H1 (cell line): Measurements from ENCODE around the gene SNCAIP. TPM values are rescaled to one million over a fixed set of nuclear protein-coding genes. Genes with fewer than 3 reads are reported as not detected.

Source experiments
- CTCF ChIA-PET: fragments of 300-600 bp; sonication (Branson Sonifier 250); formaldehyde crosslinking; loops from one replicate; lab custom pipeline; 2021; ENCODE audit not compliant: partially characterized antibody; lab: Charles Lee
- POLR2A ChIA-PET: fragments of 300-600 bp; sonication (Branson Sonifier 250); formaldehyde crosslinking; loops from one replicate; lab custom pipeline; 2021; ENCODE audit warnings: inconsistent platforms; ENCODE audit not compliant: partially characterized antibody; lab: Charles Lee
- DNase-seq, 2 experiments: peaks; one replicate each; pipeline versions ENCODE4 v3.0.0 to v3.0.0-alpha.2; 2010 to 2022; ENCODE audit warnings: low spot score in 2 of 2, low read depth in 1 of 2, mixed read lengths in 1 of 2
- FAIRE-seq: peaks from 2 replicates; lab custom pipeline; 2011; peaks lifted over from hg19 to GRCh38; lab: Jason Lieb, UNC
- H2AFZ ChIP-seq: 2 replicates; pipeline ENCODE4 v1.8.1; 2012; ENCODE audit warnings: low read length, inconsistent platforms
- H2AK5ac ChIP-seq: 2 replicates; pipeline ENCODE4 v1.6.1; 2013; ENCODE audit warnings: low read depth, low read length
- H2BK120ac ChIP-seq: replicated peaks from 2 replicates; pipeline ENCODE3; 2013; ENCODE audit warnings: low read depth, low read length, inconsistent platforms
- H2BK12ac ChIP-seq: 2 replicates; pipeline ENCODE4 v1.6.1; 2013; ENCODE audit warnings: low read depth, low read length
- H2BK15ac ChIP-seq: 2 replicates; pipeline ENCODE4 v1.6.1; 2013; ENCODE audit warnings: low read length
- H2BK20ac ChIP-seq: 2 replicates; pipeline ENCODE4 v1.6.1; 2013; ENCODE audit warnings: low read length
- H2BK5ac ChIP-seq: 2 replicates; pipeline ENCODE4 v1.6.1; 2013; ENCODE audit warnings: low read depth, low read length
- H3K14ac ChIP-seq: 2 replicates; pipeline ENCODE4 v1.6.1; 2013; ENCODE audit warnings: inconsistent platforms; ENCODE audit not compliant: insufficient read length
- H3K18ac ChIP-seq: 2 replicates; pipeline ENCODE4 v1.6.1; 2013; ENCODE audit warnings: low read length; ENCODE audit errors: extremely low read depth
- H3K23ac ChIP-seq: 2 replicates; pipeline ENCODE4 v1.6.1; 2013; ENCODE audit warnings: inconsistent platforms; ENCODE audit not compliant: insufficient read length
- H3K23me2 ChIP-seq: 2 replicates; pipeline ENCODE4 v1.6.1; 2013; ENCODE audit warnings: low read depth, low read length
- H3K27ac ChIP-seq: 2 replicates; pipeline ENCODE4 v1.6.1; 2011; ENCODE audit warnings: low read depth, low read length, inconsistent platforms
- H3K27me3 ChIP-seq, 4 experiments: replicated peaks in 1 of 4; 1 replicate in 1 of 4; 2 replicates in 3 of 4; pipeline versions ENCODE4 v1.6.1 to v1.8.1; 2011 to 2013; ENCODE audit warnings: low read length in 3 of 4, mild to moderate bottlenecking in 3 of 4, inconsistent platforms in 2 of 4, mixed read lengths in 2 of 4, moderate library complexity in 1 of 4; ENCODE audit not compliant: control insufficient read depth in 3 of 4, insufficient read depth in 3 of 4; ENCODE audit errors: extremely low read depth in 1 of 4
- H3K36me3 ChIP-seq, 4 experiments: 2 replicates each; pipeline versions ENCODE4 v1.6.1 to v1.8.1; 2011 to 2013; ENCODE audit warnings: mild to moderate bottlenecking in 4 of 4, low read length in 3 of 4, moderate library complexity in 2 of 4, control low read depth in 1 of 4, inconsistent platforms in 1 of 4; ENCODE audit not compliant: insufficient read depth in 4 of 4, control insufficient read depth in 2 of 4
- H3K4ac ChIP-seq: replicated peaks from 2 replicates; pipeline ENCODE3; 2013; ENCODE audit warnings: low read length, low read depth, mixed read lengths, inconsistent platforms; ENCODE audit not compliant: insufficient read length
- H3K4me1 ChIP-seq, 4 experiments: replicated peaks in 1 of 4; 1 replicate in 1 of 4; 2 replicates in 3 of 4; pipeline versions ENCODE4 v1.6.1 to v1.8.1; 2011 to 2013; ENCODE audit warnings: low read length in 3 of 4, inconsistent platforms in 2 of 4, mixed read lengths in 1 of 4; ENCODE audit not compliant: insufficient read depth in 4 of 4, control insufficient read depth in 3 of 4
- H3K4me2 ChIP-seq, 2 experiments: 2 replicates each; pipeline versions ENCODE4 v1.6.1 to v1.8.1; 2011 to 2013; ENCODE audit warnings: low read depth in 2 of 2, low read length in 2 of 2, control low read depth in 1 of 2, inconsistent platforms in 1 of 2, mild to moderate bottlenecking in 1 of 2; ENCODE audit not compliant: insufficient read depth in 1 of 2
- H3K4me3 ChIP-seq, 4 experiments: fragments of 200-600, 300-600 bp in 1 of 4; sonication (generic), shearing (Covaris generic), sonication (Bioruptor Twin) in 1 of 4; 2 replicates each; pipeline versions ENCODE4 v1.5.1 to v1.8.1; 2011 to 2016; ENCODE audit warnings: low read length in 4 of 4, low read depth in 3 of 4, control low read depth in 2 of 4, inconsistent platforms in 2 of 4, mild to moderate bottlenecking in 2 of 4, mixed read lengths in 1 of 4, moderate library complexity in 1 of 4; ENCODE audit not compliant: insufficient read depth in 2 of 4; ENCODE audit errors: extremely low read depth in 1 of 4
- H3K56ac ChIP-seq: replicated peaks from 2 replicates; pipeline ENCODE3; 2013; ENCODE audit warnings: low read depth, mild to moderate bottlenecking, mixed read lengths, low read length, inconsistent platforms; ENCODE audit not compliant: insufficient read length
- H3K79me1 ChIP-seq: 2 replicates; pipeline ENCODE4 v1.6.1; 2013; ENCODE audit warnings: low read depth, low read length, control low read depth
- H3K79me2 ChIP-seq, 2 experiments: 2 replicates each; pipeline versions ENCODE4 v1.6.1 to v1.8.1; 2012 to 2013; ENCODE audit warnings: low read length in 2 of 2, mild to moderate bottlenecking in 2 of 2, inconsistent platforms in 1 of 2; ENCODE audit not compliant: insufficient read depth in 2 of 2, control insufficient read depth in 1 of 2
- H3K9ac ChIP-seq, 4 experiments: replicated peaks in 1 of 4; 1 replicate in 1 of 4; 2 replicates in 3 of 4; pipeline versions ENCODE4 v1.6.1 to v1.8.1; 2011 to 2013; ENCODE audit warnings: low read depth in 3 of 4, low read length in 3 of 4, control low read depth in 2 of 4, mild to moderate bottlenecking in 2 of 4, moderate library complexity in 2 of 4, inconsistent platforms in 1 of 4; ENCODE audit errors: extremely low read depth in 1 of 4
- H3K9me3 ChIP-seq, 2 experiments: 2 replicates each; pipeline versions ENCODE4 v1.6.1 to v1.8.1; 2012 to 2013; ENCODE audit warnings: mild to moderate bottlenecking in 2 of 2, moderate library complexity in 2 of 2, control low read depth in 1 of 2, inconsistent platforms in 1 of 2, low read depth in 1 of 2, low read length in 1 of 2, mixed read lengths in 1 of 2; ENCODE audit not compliant: insufficient read depth in 2 of 2
- H4K20me1 ChIP-seq, 2 experiments: replicated peaks in 1 of 2; 2 replicates each; pipeline versions ENCODE3 to v1.8.1; 2011 to 2013; ENCODE audit warnings: inconsistent platforms in 2 of 2, low read length in 2 of 2, mild to moderate bottlenecking in 1 of 2; ENCODE audit not compliant: insufficient read depth in 2 of 2, control insufficient read depth in 1 of 2
- H4K5ac ChIP-seq: 2 replicates; pipeline ENCODE4 v1.6.1; 2013; ENCODE audit warnings: low read length, low read depth, mixed read lengths, inconsistent platforms; ENCODE audit not compliant: insufficient read length
- H4K8ac ChIP-seq: 2 replicates; pipeline ENCODE4 v1.8.0; 2013; ENCODE audit warnings: mild to moderate bottlenecking, moderate library complexity, low read length, inconsistent platforms; ENCODE audit not compliant: insufficient read depth; ENCODE audit errors: extremely low read depth
- H4K91ac ChIP-seq: replicated peaks from 2 replicates; pipeline ENCODE3; 2013; ENCODE audit warnings: low read length, mixed read lengths, inconsistent platforms; ENCODE audit not compliant: insufficient read length
- GABPA ChIP-seq: IDR thresholded peaks from 2 replicates; pipeline ENCODE4 v1.6.1; 2011; ENCODE audit warnings: mild to moderate bottlenecking, low read length, moderate library complexity, borderline replicate concordance; ENCODE audit not compliant: insufficient read depth
- KDM5A ChIP-seq: fragments of 200-600 bp; IDR thresholded peaks from 2 replicates; pipeline ENCODE4 v1.7.1; 2012; ENCODE audit warnings: mild to moderate bottlenecking, low read length, inconsistent platforms, mixed read lengths
- PHF8 ChIP-seq: fragments of 200-600 bp; sonication (generic); conservative IDR thresholded peaks from 2 replicates; pipeline ENCODE4 v1.7.1; 2012; ENCODE audit warnings: low read depth, mild to moderate bottlenecking, inconsistent platforms, low read length, moderate library complexity
- RAD21 ChIP-seq, 2 experiments: IDR thresholded peaks in 1 of 2; conservative IDR thresholded peaks in 1 of 2; 2 replicates each; pipeline ENCODE4 v1.6.1; 2011; ENCODE audit warnings: low read depth in 2 of 2, low read length in 2 of 2, improper control_type of control experiment in 1 of 2, inconsistent platforms in 1 of 2, mild to moderate bottlenecking in 1 of 2, moderate library complexity in 1 of 2
- RBBP5 ChIP-seq: IDR thresholded peaks from 2 replicates; pipeline ENCODE4 v1.7.1; 2012; ENCODE audit warnings: low read depth, mild to moderate bottlenecking, inconsistent platforms, low read length, moderate library complexity, borderline replicate concordance
- RXRA ChIP-seq: IDR thresholded peaks from 2 replicates; pipeline ENCODE4 v1.6.1; 2011; ENCODE audit warnings: low read depth, mild to moderate bottlenecking, low read length, moderate library complexity; ENCODE audit not compliant: insufficient read depth
- WGBS, 2 experiments: shearing (Covaris generic) in 1 of 2; methylation state at CpG; one replicate each; pipeline versions ENCODE4 v1.1.6 to v1.1.7; 2013 to 2015; ENCODE audit warnings: low lambda C conversion rate in 2 of 2, mixed read lengths in 2 of 2, inconsistent platforms in 1 of 2, low coverage in 1 of 2, missing lambda C conversion rate in 1 of 2; ENCODE audit not compliant: insufficient replicate concordance in 2 of 2, insufficient coverage in 1 of 2, insufficient read length in 1 of 2; ENCODE audit errors: extremely low coverage in 1 of 2, missing lambda C conversion rate in 1 of 2; 5-methylcytosine and 5-hydroxymethylcytosine counted together
- polyA plus RNA-seq, 7 experiments: library from polyadenylated mRNA; depleted of rRNA in 3 of 7; stranded (reverse) in 5 of 7; unstranded in 2 of 7; fragments of >200 nt in 5 of 7; fragments of 200-250 nt in 2 of 7; gene quantifications; 1 replicate in 5 of 7; 2 replicates in 1 of 7; 4 replicates in 1 of 7; pipeline versions ENCODE4 v1.2.1 to v1.2.3, GENCODE V29; 2011 to 2013; ENCODE audit warnings: missing spikeins in 2 of 7, mixed read lengths in 2 of 7
- total RNA-seq: library from RNA; stranded (reverse); fragmentation: NEBNext Ultra II Directional; extraction: Animal tissue kit (Norgen Biotek cat#: 25700); gene quantifications from 2 replicates; pipeline ENCODE4 v1.2.1, GENCODE V29; 2021
- TF ChIP-seq, protein P1 (sequence below): IDR thresholded peaks from 2 replicates; pipeline ENCODE4 v1.6.1; 2011; ENCODE audit warnings: low read length, improper control_type of control experiment

SNCAIP gene
- total and polyA plus RNA-seq, 2 of the 8 experiments (the other 6 are each of a cell fraction or from before 2014, with no cell fraction given) = 3.9 to 9.0 TPM

DNA sequence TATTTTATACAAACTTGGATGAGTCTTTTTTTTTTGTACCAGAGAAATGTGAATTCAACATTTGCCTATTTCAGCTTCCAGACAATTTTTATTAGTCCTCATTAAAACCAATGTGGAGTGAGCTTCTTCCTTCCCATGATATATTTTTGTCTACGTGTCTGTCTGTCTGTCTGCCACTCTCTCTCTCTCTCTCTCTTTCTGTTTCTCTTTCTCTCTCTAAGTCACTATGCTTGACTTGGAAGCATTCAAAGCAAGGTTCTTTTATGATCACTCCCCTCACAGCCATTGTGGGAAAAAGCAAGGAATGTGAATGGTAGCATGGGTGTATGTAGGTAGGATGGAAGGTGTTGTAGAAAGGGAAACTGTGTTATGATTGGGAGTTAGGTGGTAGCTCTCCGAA is 80.2 kb downstream of the SNCAIP start:
- ChIA-PET POLR2A (interaction anchor here (1.4 kb wide), 1 partner anchor 11 kb away, joined by 3 read pairs; no protein-coding TSS in a partner anchor), CTCF (interaction anchor here (0.6 kb wide), 1 partner anchor 761 kb away, joined by 4 read pairs; no protein-coding TSS in a partner anchor)
- Histone ChIP-seq H3K14ac (no peak overlapping the region), H2BK120ac (no peak overlapping the region), H4K8ac (no peak overlapping the region), H4K91ac (no peak overlapping the region), H3K4me2 (no peak overlapping the region), H2AK5ac (no peak overlapping the region), H2AFZ (no peak overlapping the region), H3K27me3 (no peaks in the 10 kb centered on the region), H3K18ac (no peak overlapping the region), H2BK12ac (no peak overlapping the region), H3K4ac (no peak overlapping the region), H3K79me1 (no peaks in the 10 kb centered on the region), H2BK20ac (no peak overlapping the region), H2BK15ac (no peak overlapping the region), H2BK5ac (no peak overlapping the region), H3K4me1 (peaks cover 0 to 5% (median 1%) of the 10 kb centered on the region in 4 experiments; a peak in 2 of 7 replicates), H3K79me2 (no peaks in the 10 kb centered on the region), H3K36me3 (no peaks in the 10 kb centered on the region), H4K20me1 (no peaks in the 10 kb centered on the region), H4K5ac (no peak overlapping the region), H3K9me3 (no peaks in the 10 kb centered on the region), H3K27ac (no peak overlapping the region), H3K9ac (0 out of 7 replicates have a peak overlapping the region, but pooled peaks of 1 of the 4 experiments have one; percentile 8), H3K23ac (no peak overlapping the region), H3K56ac (no peak overlapping the region), H3K4me3 (no peak overlapping the region), H3K23me2 (no peaks in the 10 kb centered on the region)
- 98% methylated on average over 2 of the region's 2 CpGs; no CpG with 5 or more reads in 1 of the 2 experiments for WGBS, 2 experiments
- DNase-seq (no peak), FAIRE-seq (no peak)
- TF ChIP-seq RAD21 (IDR thresholded peaks at IDR 0.05 in 1 of 2, conservative IDR thresholded peaks at IDR 0.05 in 1 of 2; ENCODE audit: low read depth in 2 of 2, low read length in 2 of 2) (no peak), KDM5A (no peak), PHF8 (no peak), GABPA (no peak), RXRA (no peak), RBBP5 (no peak)
- TF ChIP-seq, protein P1, sequence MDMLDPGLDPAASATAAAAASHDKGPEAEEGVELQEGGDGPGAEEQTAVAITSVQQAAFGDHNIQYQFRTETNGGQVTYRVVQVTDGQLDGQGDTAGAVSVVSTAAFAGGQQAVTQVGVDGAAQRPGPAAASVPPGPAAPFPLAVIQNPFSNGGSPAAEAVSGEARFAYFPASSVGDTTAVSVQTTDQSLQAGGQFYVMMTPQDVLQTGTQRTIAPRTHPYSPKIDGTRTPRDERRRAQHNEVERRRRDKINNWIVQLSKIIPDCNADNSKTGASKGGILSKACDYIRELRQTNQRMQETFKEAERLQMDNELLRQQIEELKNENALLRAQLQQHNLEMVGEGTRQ = no peak
